Measurements from ENCODE around the gene TPSG1.

DNA sequence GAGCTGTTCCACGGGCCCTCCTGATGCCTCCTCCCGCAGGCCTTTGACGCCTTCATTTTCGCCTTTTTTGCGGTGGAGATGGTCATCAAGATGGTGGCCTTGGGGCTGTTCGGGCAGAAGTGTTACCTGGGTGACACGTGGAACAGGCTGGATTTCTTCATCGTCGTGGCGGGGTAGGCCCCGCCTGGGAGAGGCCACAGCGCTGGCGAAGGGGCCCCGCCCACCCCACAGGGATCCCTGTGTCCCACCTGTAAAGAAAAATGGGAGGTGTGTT is 29.7 kb downstream of the TPSG1 start:
- TF ChIP-seq POLR2A (IDR thresholded peaks at IDR 0.05; ENCODE audit: low read depth, low read length) (no peak), POLR2AphosphoS5 (IDR thresholded peaks at IDR 0.05; ENCODE audit: low read depth, low read length) (no peak), TAF1 (IDR thresholded peaks at IDR 0.05; ENCODE audit: borderline replicate concordance, low read depth, low read length) (no peak)

Data from GM12892 (cell line).